Measurements from ENCODE around the gene SMIM24. TPM values are rescaled to one million over a fixed set of nuclear protein-coding genes. Genes with fewer than 3 reads are reported as not detected.

The SMIM24 gene
- polyA plus RNA-seq, 1 experiment = 0.12 TPM

DNA sequence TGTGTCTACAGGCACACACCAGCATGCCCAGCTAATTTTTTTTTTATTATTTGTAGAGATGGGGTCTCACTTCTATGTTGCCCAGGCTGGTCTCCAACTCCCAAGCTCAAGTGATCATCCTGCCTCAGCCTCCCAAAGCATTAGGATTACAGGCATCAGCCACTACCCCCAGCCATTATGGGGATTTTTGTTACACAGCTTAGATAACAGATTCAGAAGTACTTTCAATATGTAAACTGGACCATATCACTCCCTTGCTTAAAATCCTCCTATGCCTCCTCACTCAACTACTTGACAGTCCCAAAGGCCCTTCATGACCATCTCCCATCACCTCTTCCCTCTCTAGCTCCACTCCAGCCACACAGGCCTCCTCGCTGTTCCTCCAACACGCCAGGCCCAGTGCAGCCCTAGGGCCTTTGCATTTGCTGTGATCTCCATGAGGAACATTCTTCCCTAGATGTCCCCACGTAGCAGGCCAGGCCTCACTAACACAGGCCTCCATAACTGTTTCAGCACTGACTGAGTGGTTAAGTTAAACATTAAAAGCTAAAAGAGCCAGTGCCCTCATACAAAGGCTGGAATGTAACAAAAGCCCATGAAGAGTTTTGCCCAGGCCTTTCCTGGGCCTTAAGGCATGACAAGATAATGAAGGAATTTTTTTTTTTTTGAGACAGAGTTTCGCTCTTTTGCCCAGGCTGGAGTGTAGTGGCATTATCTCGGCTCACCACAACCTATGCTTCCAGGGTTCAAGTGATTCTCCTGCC is 17.6 kb upstream of the SMIM24 start:
- CTCF ChIA-PET = interaction anchor here (1.1 to 2.1 kb wide), 4 partner anchors 10 to 18 kb away, joined by 3 to 5 read pairs (median 4); partner anchors contain the start of gene SMIM44
- Histone ChIP-seq H3K4me3 (ENCODE audit: low read depth, low read length) (no peak overlapping the region), H3K36me3 (ENCODE audit: control insufficient read depth, insufficient read depth, low read length) (peaks cover 13% of the 10 kb centered on the region), H3K27me3 (ENCODE audit: control insufficient read depth, insufficient read depth, low read length) (no peaks in the 10 kb centered on the region)
- DNase-seq (ENCODE audit: low read depth) = no peak
- TF ChIP-seq, protein P1, sequence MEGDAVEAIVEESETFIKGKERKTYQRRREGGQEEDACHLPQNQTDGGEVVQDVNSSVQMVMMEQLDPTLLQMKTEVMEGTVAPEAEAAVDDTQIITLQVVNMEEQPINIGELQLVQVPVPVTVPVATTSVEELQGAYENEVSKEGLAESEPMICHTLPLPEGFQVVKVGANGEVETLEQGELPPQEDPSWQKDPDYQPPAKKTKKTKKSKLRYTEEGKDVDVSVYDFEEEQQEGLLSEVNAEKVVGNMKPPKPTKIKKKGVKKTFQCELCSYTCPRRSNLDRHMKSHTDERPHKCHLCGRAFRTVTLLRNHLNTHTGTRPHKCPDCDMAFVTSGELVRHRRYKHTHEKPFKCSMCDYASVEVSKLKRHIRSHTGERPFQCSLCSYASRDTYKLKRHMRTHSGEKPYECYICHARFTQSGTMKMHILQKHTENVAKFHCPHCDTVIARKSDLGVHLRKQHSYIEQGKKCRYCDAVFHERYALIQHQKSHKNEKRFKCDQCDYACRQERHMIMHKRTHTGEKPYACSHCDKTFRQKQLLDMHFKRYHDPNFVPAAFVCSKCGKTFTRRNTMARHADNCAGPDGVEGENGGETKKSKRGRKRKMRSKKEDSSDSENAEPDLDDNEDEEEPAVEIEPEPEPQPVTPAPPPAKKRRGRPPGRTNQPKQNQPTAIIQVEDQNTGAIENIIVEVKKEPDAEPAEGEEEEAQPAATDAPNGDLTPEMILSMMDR (IDR thresholded peaks at IDR 0.05; ENCODE audit: insufficient read depth, low read depth, low read length) = no peak
- POLR2A ChIA-PET = no interaction called here

DNA sequence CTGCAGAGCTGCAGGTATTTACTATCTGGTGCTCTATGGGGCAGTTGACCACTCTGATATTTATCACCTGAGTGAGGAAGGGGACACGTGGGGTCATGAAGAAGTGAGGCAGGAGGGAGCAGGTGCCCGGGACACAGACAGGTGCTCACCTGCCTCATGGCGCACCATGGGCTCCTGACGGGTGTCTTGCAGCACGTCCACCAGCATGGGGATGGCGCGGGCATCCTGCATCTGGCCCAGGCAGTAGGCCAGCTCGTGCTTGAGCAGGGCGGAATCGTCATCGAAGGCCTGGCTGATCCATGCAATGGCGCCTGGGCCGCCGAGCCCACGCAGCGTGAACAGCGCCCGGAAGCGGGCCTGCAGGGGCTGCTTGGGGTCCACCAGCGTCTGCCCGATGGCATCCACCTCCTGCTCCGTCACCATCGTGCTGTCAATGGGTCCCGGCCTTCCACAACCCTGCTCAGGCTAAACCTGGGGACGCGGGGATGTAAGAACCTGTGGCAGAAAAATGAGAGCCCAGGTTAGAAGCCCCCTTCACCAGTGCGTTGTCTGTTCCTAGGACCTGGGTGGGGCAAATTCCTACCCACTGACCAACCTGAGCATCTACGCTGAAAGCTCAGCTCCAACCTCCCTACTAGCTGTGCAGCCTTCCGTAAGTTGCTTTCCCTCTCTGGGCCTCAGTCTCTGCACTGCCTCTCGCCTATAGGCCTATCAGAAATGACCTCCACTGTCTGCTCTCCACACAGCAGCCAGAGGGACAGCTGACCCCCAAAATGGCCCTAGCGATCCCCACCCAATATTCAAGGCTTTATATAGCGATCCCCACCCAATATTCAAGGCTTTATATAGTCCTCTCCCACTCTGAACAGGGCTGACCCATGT is 16.3 kb upstream of the SMIM24 start:
- ChIA-PET CTCF (interaction anchor here (1.1 to 2.1 kb wide), 4 partner anchors 9 to 19 kb away, joined by 3 to 5 read pairs (median 4); partner anchors contain the start of gene SMIM44), POLR2A (no interaction called here)
- TF ChIP-seq, protein P1 (IDR thresholded peaks at IDR 0.05; ENCODE audit: insufficient read depth, low read depth, low read length) = no peak
- no peak overlapping the region for H3K4me3 ChIP-seq (ENCODE audit: low read depth, low read length)
- DNase-seq (ENCODE audit: low read depth) = no peak
- H3K27me3 ChIP-seq (ENCODE audit: control insufficient read depth, insufficient read depth, low read length) = no peaks in the 10 kb centered on the region
- peaks cover 14% of the 10 kb centered on the region for H3K36me3 ChIP-seq (ENCODE audit: control insufficient read depth, insufficient read depth, low read length)

DNA sequence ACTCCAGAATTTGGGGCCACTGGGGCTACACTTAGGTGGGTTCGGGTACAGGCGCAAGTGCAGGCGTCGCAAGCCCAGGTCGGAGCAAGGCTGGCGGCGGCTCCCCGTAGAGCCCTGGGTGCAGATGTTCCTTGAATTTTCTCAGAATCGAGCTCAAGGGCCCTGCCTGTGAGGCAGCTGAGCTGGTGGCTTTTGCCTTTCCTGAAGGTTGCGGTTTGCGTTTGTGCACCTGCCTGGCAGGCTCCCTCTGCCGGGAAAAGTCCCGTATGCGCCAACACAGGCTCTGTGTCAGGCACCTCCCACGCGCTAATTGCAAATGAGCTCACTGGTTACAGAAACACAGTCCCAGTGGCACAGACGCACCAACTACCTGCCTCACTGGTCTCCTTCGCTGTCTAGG is 14.2 kb upstream of the SMIM24 start:
- H3K27me3 ChIP-seq (ENCODE audit: control insufficient read depth, insufficient read depth, low read length) = no peaks in the 10 kb centered on the region
- no peak for DNase-seq (ENCODE audit: low read depth)
- TF ChIP-seq, protein P1 (IDR thresholded peaks at IDR 0.05; ENCODE audit: insufficient read depth, low read depth, low read length) = no peak
- H3K4me3 ChIP-seq (ENCODE audit: low read depth, low read length) = no peak overlapping the region
- peaks cover 14% of the 10 kb centered on the region for H3K36me3 ChIP-seq (ENCODE audit: control insufficient read depth, insufficient read depth, low read length)
- POLR2A ChIA-PET = no interaction called here
- CTCF ChIA-PET = interaction anchor here (0.6 to 2.2 kb wide), 4 partner anchors 9 to 190 kb away, joined by 3 to 9 read pairs (median 4); no protein-coding TSS in a partner anchor

DNA sequence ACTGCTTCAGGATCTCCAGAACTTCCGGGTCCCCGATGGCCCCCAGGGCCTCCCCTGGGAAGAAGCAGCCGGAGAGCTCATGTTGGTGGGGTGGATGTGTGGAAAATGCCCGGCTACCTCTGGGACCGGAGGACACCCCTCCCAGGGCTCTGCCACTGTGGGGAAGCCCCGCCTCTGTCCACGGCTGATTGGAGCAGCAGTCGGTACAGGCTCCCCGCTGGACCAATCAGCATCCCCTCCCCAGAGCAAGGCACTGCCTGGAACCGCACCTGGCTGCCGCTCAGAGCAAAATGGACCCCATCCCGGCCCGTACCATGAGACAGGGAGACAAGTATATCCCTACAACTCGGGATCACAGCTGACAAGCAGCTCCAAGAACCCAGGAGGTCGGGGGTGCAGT is 13.7 kb upstream of the SMIM24 start:
- TF ChIP-seq, protein P1 (IDR thresholded peaks at IDR 0.05; ENCODE audit: insufficient read depth, low read depth, low read length) = no peak
- CTCF ChIA-PET = interaction anchor here (0.6 to 2.2 kb wide), 4 partner anchors 9 to 189 kb away, joined by 3 to 9 read pairs (median 4); no protein-coding TSS in a partner anchor
- H3K36me3 ChIP-seq (ENCODE audit: control insufficient read depth, insufficient read depth, low read length) = peaks cover 14% of the 10 kb centered on the region
- POLR2A ChIA-PET = no interaction called here
- no peaks in the 10 kb centered on the region for H3K27me3 ChIP-seq (ENCODE audit: control insufficient read depth, insufficient read depth, low read length)
- H3K4me3 ChIP-seq (ENCODE audit: low read depth, low read length) = no peak overlapping the region
- no peak for DNase-seq (ENCODE audit: low read depth)

DNA sequence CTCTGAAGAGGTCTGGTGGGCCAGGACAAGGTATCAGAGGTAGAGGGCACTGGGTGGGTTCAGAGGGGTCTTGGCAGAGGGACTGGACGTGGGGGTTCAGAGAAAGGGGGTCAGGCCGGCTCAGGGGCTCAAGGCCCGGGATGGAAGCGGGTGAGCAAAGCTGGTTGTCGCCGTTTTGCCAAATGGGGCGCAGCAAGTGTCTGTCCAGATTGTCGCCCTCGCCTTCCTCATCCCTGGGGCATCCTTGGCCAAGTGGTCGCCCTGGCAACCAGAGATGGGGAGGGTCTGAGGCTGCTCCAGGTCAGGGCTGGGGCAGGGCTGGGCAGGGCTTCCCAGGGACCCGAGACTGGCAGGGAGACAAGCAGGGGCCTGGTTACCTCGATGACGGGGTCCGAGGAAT is 13.3 kb upstream of the SMIM24 start:
- H3K4me3 ChIP-seq (ENCODE audit: low read depth, low read length) = no peak overlapping the region
- H3K36me3 ChIP-seq (ENCODE audit: control insufficient read depth, insufficient read depth, low read length) = peaks cover 14% of the 10 kb centered on the region
- no peaks in the 10 kb centered on the region for H3K27me3 ChIP-seq (ENCODE audit: control insufficient read depth, insufficient read depth, low read length)
- POLR2A ChIA-PET = no interaction called here
- CTCF ChIA-PET = interaction anchor here (2.2 kb wide), 1 partner anchor 8 kb away, joined by 9 read pairs; no protein-coding TSS in a partner anchor
- TF ChIP-seq, protein P1 (IDR thresholded peaks at IDR 0.05; ENCODE audit: insufficient read depth, low read depth, low read length) = no peak
- DNase-seq (ENCODE audit: low read depth) = no peak
